Measurements from ENCODE around the gene TRAPPC2L. TPM values are rescaled to one million over a fixed set of nuclear protein-coding genes. Genes with fewer than 3 reads are reported as not detected.

The TRAPPC2L gene
- total RNA-seq, 3 donors from 2014 or later = 30.6 to 57.9 (median 40.7) TPM

DNA sequence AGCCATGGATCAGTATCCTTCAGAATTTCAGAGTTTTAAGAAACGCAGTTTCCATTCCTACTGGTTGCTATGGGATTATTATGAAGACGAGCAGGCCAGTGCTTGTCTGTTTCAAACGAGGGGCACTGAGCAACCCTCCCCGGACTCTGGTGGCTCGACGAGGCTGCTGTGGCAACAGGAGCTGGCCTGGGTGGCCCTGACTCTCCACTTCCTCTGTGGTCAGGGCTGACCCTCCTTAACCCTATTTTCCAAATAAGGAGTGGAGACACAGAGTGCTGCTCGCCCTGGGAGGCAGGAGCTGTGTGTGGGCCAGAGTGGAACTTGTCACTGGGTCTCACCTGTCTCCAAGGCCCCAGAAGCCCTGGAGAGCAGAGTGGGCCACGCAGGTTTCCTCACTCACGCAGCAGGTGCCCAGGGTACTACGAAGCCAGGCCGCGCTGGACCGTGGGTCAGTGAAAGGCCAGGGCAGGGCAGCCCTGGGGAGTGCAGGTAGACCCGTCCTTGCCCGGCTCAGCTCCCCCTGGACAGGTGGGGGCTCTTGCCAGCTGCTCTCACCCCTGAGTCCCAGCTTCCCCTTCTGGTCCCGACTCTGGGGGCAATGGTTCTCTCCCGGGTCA is 3.5 kb upstream of the TRAPPC2L start:
- DNase-seq = peak in 1 of 3 donors; percentile 23
- ATAC-seq = no peak
- TF ChIP-seq, protein P1, sequence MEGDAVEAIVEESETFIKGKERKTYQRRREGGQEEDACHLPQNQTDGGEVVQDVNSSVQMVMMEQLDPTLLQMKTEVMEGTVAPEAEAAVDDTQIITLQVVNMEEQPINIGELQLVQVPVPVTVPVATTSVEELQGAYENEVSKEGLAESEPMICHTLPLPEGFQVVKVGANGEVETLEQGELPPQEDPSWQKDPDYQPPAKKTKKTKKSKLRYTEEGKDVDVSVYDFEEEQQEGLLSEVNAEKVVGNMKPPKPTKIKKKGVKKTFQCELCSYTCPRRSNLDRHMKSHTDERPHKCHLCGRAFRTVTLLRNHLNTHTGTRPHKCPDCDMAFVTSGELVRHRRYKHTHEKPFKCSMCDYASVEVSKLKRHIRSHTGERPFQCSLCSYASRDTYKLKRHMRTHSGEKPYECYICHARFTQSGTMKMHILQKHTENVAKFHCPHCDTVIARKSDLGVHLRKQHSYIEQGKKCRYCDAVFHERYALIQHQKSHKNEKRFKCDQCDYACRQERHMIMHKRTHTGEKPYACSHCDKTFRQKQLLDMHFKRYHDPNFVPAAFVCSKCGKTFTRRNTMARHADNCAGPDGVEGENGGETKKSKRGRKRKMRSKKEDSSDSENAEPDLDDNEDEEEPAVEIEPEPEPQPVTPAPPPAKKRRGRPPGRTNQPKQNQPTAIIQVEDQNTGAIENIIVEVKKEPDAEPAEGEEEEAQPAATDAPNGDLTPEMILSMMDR (IDR thresholded peaks at IDR 0.05) = no peak
- H3K4me3 ChIP-seq = no peak overlapping the region
- H3K9me3 ChIP-seq = no peaks in the 10 kb centered on the region
- peaks cover 32% of the 10 kb centered on the region for H3K4me1 ChIP-seq (ENCODE audit: low read depth)
- intact Hi-C loops (cut with DNase I, micrococcal nuclease) = no loop called here
- no peaks in the 10 kb centered on the region for H3K36me3 ChIP-seq (ENCODE audit: low read depth)

DNA sequence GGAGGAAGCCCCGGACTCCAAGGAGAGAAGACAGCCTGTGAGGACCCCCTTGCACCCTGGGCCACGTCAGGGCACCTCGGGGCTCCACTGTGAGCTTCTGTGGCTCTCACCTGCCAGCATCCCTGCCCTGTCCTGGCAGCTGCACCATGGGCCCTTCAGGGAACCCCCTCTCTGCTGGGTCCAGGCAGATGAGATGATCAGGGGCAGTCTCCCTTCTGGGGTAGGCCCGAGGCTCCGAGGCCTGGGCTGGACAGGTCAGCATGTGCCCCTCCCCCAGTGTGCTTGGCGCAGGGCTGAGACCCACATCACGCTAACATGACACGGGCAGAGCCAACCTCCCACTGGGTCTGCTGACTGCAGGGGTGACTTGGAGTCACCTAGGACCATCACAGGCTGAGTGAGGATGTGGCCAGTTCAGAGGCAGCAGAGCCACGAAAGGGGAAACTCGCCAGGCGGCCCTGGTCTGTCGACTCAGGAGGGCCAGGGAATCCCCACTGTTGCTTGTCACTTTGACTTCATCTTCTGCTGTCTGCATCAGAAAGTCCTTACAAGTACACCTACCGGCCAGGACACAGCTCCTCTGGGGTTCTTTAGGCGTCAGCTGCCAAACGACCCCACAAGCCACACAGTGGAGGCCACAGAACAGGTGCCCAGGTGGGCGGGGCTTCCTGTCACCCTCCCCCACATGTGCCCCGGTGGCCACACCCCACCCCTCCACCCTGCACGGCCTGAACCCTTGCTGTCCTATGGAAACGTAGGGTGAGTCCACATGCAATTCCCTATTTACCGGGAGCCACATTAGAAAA is 2.4 kb upstream of the TRAPPC2L start:
- H3K4me1 ChIP-seq (ENCODE audit: low read depth) = peaks cover 32% of the 10 kb centered on the region
- TF ChIP-seq, protein P1 (IDR thresholded peaks at IDR 0.05) = no peak
- DNase-seq (peak in 1 of 3 donors; percentile 34), ATAC-seq (no peak)
- intact Hi-C loops (cut with DNase I, micrococcal nuclease) = no loop called here
- no peak overlapping the region for H3K4me3 ChIP-seq
- no peaks in the 10 kb centered on the region for H3K36me3 ChIP-seq (ENCODE audit: low read depth)
- no peaks in the 10 kb centered on the region for H3K9me3 ChIP-seq

DNA sequence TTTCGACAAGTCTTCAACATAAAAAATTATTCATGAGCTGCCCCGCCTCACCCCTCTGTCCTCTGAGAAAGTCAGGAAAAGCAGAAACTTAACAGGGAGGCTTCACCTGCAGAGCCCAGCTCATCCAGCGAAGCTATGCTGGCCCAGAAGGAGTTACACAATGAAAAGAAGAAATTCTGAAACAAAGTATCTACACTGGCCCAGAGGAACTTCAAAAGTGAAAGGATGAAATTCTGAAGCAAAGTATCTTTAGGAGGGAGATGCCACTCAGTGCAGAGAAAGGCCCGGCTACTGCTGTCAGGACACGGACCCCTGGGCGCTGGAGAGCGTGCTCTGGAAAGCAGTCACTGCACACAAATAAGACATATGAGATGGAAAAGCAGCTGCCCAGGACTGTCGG is 1.8 kb upstream of the TRAPPC2L start:
- ATAC-seq = no peak
- H3K4me1 ChIP-seq (ENCODE audit: low read depth) = peaks cover 32% of the 10 kb centered on the region
- intact Hi-C loops (cut with DNase I, micrococcal nuclease) = no loop called here
- TF ChIP-seq, protein P1 (IDR thresholded peaks at IDR 0.05) = no peak
- H3K9me3 ChIP-seq = no peaks in the 10 kb centered on the region
- no peak overlapping the region for H3K4me3 ChIP-seq
- H3K36me3 ChIP-seq (ENCODE audit: low read depth) = no peaks in the 10 kb centered on the region
- DNase-seq = no peak

DNA sequence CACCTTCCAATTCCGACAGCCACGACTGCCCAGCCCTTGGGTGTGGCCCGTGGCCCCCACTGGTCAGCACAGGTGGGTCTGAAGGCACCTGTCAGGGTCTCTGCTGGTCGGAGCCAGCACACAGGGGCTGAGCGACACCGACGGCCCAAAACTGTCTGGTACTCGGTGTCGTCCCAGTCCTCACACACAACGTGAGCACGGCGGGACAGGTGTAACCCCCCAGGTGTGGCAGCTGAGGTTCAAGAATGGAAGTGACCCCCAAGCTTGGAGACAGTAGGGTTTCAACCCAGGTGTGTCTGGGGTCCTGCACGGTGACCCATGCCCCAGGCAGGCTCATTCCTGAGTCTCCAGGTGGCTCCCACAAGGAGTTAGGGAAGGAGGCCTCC is 1.2 kb upstream of the TRAPPC2L start:
- intact Hi-C loops (cut with DNase I, micrococcal nuclease) = no loop called here

DNA sequence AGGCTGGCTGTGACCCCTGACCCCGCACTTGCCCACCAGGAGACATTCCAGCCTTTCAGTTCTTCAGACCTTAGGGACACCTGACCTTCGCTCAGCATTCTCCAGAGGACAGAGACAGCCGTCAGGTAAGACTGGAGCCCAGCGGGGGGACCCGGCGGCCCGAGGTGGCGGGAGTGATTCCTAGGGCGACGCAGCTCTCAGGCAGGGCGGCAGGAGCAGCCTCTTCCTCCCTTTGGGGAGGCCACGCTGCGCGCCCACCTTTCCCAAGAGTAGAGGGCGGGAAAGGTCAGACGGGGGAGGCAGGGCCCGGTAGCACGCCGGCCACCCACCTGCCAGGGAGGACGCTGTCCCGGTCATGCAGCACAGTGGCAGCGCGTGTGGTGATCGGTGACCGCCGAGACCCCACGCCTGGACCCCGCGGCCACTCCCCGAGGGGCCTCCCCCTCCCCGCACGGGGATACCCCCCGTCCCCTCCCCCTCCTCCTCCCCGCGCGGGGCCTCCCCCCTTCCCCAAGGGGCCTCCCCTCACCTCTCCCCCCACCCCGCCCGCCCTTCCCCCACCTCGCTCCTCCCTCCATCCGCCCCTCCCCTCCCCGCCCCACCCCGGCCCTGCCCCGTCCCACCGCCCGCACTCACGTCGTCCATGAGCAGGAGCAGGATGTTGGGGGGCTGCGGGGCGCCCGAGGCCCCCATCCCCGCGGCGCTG is 652 bp upstream of the TRAPPC2L start:
- H3K4me1 ChIP-seq (ENCODE audit: low read depth) = peaks cover 32% of the 10 kb centered on the region
- H3K4me3 ChIP-seq = peak overlapping the region; percentile 95
- no peaks in the 10 kb centered on the region for H3K36me3 ChIP-seq (ENCODE audit: low read depth)
- H3K9me3 ChIP-seq = no peaks in the 10 kb centered on the region
- DNase-seq (peak; percentile 21 to 71 (median 58)), ATAC-seq (peak; percentile 57)
- TF ChIP-seq, protein P1 (IDR thresholded peaks at IDR 0.05) = no peak
- intact Hi-C loops (cut with DNase I, micrococcal nuclease) = no loop called here

More for the DNA sequence above, 1.2 kb upstream of the TRAPPC2L start:
- no peak for DNase-seq
- Histone ChIP-seq H3K4me3 (no peak overlapping the region), H3K9me3 (no peaks in the 10 kb centered on the region), H3K4me1 (ENCODE audit: low read depth) (peaks cover 32% of the 10 kb centered on the region), H3K36me3 (ENCODE audit: low read depth) (no peaks in the 10 kb centered on the region)
- TF ChIP-seq, protein P1 (IDR thresholded peaks at IDR 0.05) = no peak
- no peak for ATAC-seq

All from mucosa of descending colon (tissue), 3 donors.